ENCODE data around the gene RGMB. TPM values are rescaled to one million over a fixed set of nuclear protein-coding genes. Genes with fewer than 3 reads are reported as not detected.

Gene RGMB
- polyA plus RNA-seq (2012; rRNA removed), result 72.6 and 86.7 TPM in 2 replicates
- 71.7 and 77.5 TPM in 2 replicates for polyA plus RNA-seq (2012; cell fraction: cytosol; rRNA removed)
- 242 and 373 TPM in 2 replicates for polyA plus RNA-seq (2012; cell fraction: nucleus; rRNA removed)

DNA sequence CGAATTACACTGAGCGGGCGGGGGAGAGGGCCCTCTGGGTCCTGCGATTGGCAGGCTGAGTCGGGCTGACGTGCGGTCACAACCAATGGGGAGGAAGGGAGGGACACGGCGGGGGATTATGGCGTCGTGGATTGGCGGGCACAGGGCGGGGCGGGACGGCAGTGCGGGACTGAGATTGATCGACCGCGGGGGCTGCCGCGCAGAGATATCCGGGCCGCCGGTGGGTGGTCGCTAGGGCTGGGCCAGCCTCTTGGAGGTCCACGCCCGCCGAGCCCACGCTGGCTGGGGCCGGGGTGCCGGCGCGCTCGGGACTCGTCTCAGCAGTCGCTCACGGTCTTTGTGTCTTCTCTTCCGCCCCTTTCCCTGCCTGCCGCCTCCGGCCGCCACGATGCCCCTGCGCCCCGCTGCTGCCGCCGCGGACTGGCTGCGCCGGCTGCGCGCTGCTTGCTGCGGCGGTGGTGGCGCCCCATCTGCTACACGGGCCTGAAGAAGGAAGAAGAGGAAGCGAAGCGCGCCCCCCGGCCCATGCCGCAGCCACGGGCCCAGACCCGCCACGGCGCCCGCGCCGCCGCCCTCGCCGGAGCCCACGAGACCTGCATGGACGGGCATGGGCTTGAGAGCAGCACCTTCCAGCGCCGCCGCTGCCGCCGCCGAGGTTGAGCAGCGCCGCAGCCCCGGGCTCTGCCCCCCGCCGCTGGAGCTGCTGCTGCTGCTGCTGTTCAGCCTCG is at the start of gene RGMB:
TSS of gene RGMB (plus strand) at position 200 of the 728 bp plus-strand sequence. CDS start at position 608, 408 bp downstream.
- WGBS (ENCODE audit: low lambda C conversion rate), result 0% methylated on average over 7 of the region's 84 CpGs
- H3K4me3 ChIP-seq (ENCODE audit: low read depth in 2 of 2, low read length in 1 of 2), result peak within 1 kb of the TSS; percentile 83 to 90
- no peaks in the 10 kb centered on the region for H3K9me3 ChIP-seq
- H3F3A ChIP-seq (replicated peaks; ENCODE audit: insufficient read depth), result peaks cover 33% of the 10 kb centered on the region
- peak within 1 kb of the TSS; percentile 91 to 96 for H3K27ac ChIP-seq (ENCODE audit: low read depth in 2 of 2, low read length in 1 of 2)
- peaks cover 92% of the 10 kb centered on the region for H3K79me2 ChIP-seq (ENCODE audit: insufficient read depth)
- H2AFZ ChIP-seq (ENCODE audit: low read depth), result peak within 1 kb of the TSS; percentile 24; the same call in 1 of the 2 replicates
- ChIA-PET POLR2A (no interaction called here), CTCF (interaction anchor here (13.6 kb wide), 1 partner anchor 18 kb away, joined by 409 read pairs; no protein-coding TSS in a partner anchor)
- H3K4me1 ChIP-seq (ENCODE audit: control insufficient read depth in 1 of 2, insufficient read depth in 2 of 2, low read depth in 1 of 2, low read length in 1 of 2), result peaks cover 9 to 14% of the 10 kb centered on the region in 2 experiments; a peak in 3 of 4 replicates
- H3K9me2 ChIP-seq, result no peaks in the 10 kb centered on the region
- H3K9ac ChIP-seq, result peak within 1 kb of the TSS; percentile 99
- peaks cover 0 to 54% of the 10 kb centered on the region in 2 experiments for H3K36me3 ChIP-seq (replicated peaks in 1 of 2; ENCODE audit: control insufficient read depth in 1 of 2, insufficient read depth in 2 of 2, low read length in 1 of 2)
- H4K20me1 ChIP-seq (ENCODE audit: insufficient read depth), result peaks cover 47% of the 10 kb centered on the region
- DNase-seq, result peak; percentile 97
- peak within 1 kb of the TSS; percentile 90 for H3K4me2 ChIP-seq
- no peaks in the 10 kb centered on the region for H3K27me3 ChIP-seq (ENCODE audit: insufficient read depth)
- TF ChIP-seq FOXJ3 (CRISPR knock-in tag; IDR thresholded peaks at IDR 0.05) (no peak), RAD21 (IDR thresholded peaks at IDR 0.05; ENCODE audit: low read length) (no peak), TAF1 (IDR thresholded peaks at IDR 0.05; ENCODE audit: borderline replicate concordance, low read depth, low read length) (peak; percentile 46; the same call in 1 of the 2 replicates), MEF2A (IDR thresholded peaks at IDR 0.05; ENCODE audit: borderline replicate concordance, low read depth) (no peak), GABPA (IDR thresholded peaks at IDR 0.05; ENCODE audit: low read depth) (no peak), RXRA (IDR thresholded peaks at IDR 0.05; ENCODE audit: borderline replicate concordance, low read depth) (no peak), USF1 (IDR thresholded peaks at IDR 0.05; ENCODE audit: borderline replicate concordance, low read depth) (no peak), TEAD4 (IDR thresholded peaks at IDR 0.05; ENCODE audit: borderline replicate concordance, insufficient read depth) (no peak), NRF1 (IDR thresholded peaks at IDR 0.05; ENCODE audit: low read depth, low read length) (0 out of 2 replicates have a peak, but pooled peaks have one; percentile 37), SMC3 (IDR thresholded peaks at IDR 0.05; ENCODE audit: low read depth, low read length) (no peak), RFX5 (IDR thresholded peaks at IDR 0.05; ENCODE audit: low read length) (peak; percentile 75), RCOR1 (IDR thresholded peaks at IDR 0.05; ENCODE audit: low read length) (no peak), FOSL2 (IDR thresholded peaks at IDR 0.05; ENCODE audit: borderline replicate concordance, low read depth) (no peak), SIN3A (IDR thresholded peaks at IDR 0.05; ENCODE audit: borderline replicate concordance, low read depth, low read length) (no peak), ELF1 (IDR thresholded peaks at IDR 0.05) (no peak), MXI1 (IDR thresholded peaks at IDR 0.05; ENCODE audit: low read depth, low read length) (peak; percentile 14; the same call in 1 of the 2 replicates), CHD2 (IDR thresholded peaks at IDR 0.05; ENCODE audit: low read length, partially characterized antibody) (peak; percentile 79), YY1 (IDR thresholded peaks at IDR 0.05; ENCODE audit: low read depth) (no peak), FOXM1 (IDR thresholded peaks at IDR 0.05; ENCODE audit: low read depth) (no peak), NFIC (IDR thresholded peaks at IDR 0.05; ENCODE audit: borderline replicate concordance) (no peak)
- TF ChIP-seq, protein P1, sequence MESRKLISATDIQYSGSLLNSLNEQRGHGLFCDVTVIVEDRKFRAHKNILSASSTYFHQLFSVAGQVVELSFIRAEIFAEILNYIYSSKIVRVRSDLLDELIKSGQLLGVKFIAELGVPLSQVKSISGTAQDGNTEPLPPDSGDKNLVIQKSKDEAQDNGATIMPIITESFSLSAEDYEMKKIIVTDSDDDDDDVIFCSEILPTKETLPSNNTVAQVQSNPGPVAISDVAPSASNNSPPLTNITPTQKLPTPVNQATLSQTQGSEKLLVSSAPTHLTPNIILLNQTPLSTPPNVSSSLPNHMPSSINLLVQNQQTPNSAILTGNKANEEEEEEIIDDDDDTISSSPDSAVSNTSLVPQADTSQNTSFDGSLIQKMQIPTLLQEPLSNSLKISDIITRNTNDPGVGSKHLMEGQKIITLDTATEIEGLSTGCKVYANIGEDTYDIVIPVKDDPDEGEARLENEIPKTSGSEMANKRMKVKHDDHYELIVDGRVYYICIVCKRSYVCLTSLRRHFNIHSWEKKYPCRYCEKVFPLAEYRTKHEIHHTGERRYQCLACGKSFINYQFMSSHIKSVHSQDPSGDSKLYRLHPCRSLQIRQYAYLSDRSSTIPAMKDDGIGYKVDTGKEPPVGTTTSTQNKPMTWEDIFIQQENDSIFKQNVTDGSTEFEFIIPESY (IDR thresholded peaks at IDR 0.05; ENCODE audit: borderline replicate concordance, low read depth), result no peak
- TF ChIP-seq, protein P2, sequence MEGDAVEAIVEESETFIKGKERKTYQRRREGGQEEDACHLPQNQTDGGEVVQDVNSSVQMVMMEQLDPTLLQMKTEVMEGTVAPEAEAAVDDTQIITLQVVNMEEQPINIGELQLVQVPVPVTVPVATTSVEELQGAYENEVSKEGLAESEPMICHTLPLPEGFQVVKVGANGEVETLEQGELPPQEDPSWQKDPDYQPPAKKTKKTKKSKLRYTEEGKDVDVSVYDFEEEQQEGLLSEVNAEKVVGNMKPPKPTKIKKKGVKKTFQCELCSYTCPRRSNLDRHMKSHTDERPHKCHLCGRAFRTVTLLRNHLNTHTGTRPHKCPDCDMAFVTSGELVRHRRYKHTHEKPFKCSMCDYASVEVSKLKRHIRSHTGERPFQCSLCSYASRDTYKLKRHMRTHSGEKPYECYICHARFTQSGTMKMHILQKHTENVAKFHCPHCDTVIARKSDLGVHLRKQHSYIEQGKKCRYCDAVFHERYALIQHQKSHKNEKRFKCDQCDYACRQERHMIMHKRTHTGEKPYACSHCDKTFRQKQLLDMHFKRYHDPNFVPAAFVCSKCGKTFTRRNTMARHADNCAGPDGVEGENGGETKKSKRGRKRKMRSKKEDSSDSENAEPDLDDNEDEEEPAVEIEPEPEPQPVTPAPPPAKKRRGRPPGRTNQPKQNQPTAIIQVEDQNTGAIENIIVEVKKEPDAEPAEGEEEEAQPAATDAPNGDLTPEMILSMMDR (IDR thresholded peaks at IDR 0.05), result peak; percentile 15; the same call in 1 of the 2 replicates
- TF ChIP-seq, protein P3, sequence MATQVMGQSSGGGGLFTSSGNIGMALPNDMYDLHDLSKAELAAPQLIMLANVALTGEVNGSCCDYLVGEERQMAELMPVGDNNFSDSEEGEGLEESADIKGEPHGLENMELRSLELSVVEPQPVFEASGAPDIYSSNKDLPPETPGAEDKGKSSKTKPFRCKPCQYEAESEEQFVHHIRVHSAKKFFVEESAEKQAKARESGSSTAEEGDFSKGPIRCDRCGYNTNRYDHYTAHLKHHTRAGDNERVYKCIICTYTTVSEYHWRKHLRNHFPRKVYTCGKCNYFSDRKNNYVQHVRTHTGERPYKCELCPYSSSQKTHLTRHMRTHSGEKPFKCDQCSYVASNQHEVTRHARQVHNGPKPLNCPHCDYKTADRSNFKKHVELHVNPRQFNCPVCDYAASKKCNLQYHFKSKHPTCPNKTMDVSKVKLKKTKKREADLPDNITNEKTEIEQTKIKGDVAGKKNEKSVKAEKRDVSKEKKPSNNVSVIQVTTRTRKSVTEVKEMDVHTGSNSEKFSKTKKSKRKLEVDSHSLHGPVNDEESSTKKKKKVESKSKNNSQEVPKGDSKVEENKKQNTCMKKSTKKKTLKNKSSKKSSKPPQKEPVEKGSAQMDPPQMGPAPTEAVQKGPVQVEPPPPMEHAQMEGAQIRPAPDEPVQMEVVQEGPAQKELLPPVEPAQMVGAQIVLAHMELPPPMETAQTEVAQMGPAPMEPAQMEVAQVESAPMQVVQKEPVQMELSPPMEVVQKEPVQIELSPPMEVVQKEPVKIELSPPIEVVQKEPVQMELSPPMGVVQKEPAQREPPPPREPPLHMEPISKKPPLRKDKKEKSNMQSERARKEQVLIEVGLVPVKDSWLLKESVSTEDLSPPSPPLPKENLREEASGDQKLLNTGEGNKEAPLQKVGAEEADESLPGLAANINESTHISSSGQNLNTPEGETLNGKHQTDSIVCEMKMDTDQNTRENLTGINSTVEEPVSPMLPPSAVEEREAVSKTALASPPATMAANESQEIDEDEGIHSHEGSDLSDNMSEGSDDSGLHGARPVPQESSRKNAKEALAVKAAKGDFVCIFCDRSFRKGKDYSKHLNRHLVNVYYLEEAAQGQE (IDR thresholded peaks at IDR 0.05; ENCODE audit: low read depth, low read length), result 0 out of 2 replicates have a peak, but pooled peaks have one; percentile 7
- TF ChIP-seq, protein P4, sequence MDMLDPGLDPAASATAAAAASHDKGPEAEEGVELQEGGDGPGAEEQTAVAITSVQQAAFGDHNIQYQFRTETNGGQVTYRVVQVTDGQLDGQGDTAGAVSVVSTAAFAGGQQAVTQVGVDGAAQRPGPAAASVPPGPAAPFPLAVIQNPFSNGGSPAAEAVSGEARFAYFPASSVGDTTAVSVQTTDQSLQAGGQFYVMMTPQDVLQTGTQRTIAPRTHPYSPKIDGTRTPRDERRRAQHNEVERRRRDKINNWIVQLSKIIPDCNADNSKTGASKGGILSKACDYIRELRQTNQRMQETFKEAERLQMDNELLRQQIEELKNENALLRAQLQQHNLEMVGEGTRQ (IDR thresholded peaks at IDR 0.05; ENCODE audit: borderline replicate concordance, low read depth, low read length), result no peak
